Measurements from ENCODE around the gene ADAMTS3.

The ADAMTS3 gene

DNA sequence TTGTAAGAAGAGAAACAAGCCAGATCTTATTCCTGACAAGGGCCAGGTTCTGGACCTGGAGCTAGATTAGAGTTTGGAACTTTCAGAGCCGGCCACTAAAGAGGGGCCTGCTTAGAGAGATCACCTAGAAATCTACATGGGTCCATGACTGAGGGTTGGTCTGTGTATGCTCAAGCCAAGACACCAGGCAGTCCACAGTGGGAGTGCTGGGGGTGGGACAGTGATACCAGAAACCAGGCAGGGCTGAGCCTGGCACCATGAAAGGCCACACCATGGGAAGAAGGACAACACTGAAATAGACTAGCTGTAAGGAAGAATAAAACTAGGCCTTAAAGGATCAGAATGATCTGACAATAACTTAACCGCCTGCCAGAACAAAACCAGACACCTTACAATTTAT lies 267.3 kb downstream of the ADAMTS3 start:
- TF ChIP-seq, protein P1, sequence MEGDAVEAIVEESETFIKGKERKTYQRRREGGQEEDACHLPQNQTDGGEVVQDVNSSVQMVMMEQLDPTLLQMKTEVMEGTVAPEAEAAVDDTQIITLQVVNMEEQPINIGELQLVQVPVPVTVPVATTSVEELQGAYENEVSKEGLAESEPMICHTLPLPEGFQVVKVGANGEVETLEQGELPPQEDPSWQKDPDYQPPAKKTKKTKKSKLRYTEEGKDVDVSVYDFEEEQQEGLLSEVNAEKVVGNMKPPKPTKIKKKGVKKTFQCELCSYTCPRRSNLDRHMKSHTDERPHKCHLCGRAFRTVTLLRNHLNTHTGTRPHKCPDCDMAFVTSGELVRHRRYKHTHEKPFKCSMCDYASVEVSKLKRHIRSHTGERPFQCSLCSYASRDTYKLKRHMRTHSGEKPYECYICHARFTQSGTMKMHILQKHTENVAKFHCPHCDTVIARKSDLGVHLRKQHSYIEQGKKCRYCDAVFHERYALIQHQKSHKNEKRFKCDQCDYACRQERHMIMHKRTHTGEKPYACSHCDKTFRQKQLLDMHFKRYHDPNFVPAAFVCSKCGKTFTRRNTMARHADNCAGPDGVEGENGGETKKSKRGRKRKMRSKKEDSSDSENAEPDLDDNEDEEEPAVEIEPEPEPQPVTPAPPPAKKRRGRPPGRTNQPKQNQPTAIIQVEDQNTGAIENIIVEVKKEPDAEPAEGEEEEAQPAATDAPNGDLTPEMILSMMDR (conservative IDR thresholded peaks at IDR 0.05; ENCODE audit: low read depth, low read length): no peak
- Histone ChIP-seq H3K4me1 (ENCODE audit: low read depth, poor library complexity, severe bottlenecking) (no peaks in the 10 kb centered on the region), H3K27ac (no peak overlapping the region), H3K79me2 (ENCODE audit: insufficient read depth, low read depth) (no peaks in the 10 kb centered on the region), H3K36me3 (ENCODE audit: insufficient read depth) (no peaks in the 10 kb centered on the region), H3K4me2 (no peak overlapping the region), H2AFZ (ENCODE audit: low read depth) (no peak overlapping the region), H4K20me1 (ENCODE audit: insufficient read depth) (no peaks in the 10 kb centered on the region), H3K27me3 (ENCODE audit: insufficient read depth, low read depth) (no peaks in the 10 kb centered on the region), H3K4me3 (IDR thresholded peaks at IDR 0.05; ENCODE audit: insufficient read depth, low read depth, low read length) (no peak overlapping the region), H3K9ac (no peak overlapping the region)

DNA sequence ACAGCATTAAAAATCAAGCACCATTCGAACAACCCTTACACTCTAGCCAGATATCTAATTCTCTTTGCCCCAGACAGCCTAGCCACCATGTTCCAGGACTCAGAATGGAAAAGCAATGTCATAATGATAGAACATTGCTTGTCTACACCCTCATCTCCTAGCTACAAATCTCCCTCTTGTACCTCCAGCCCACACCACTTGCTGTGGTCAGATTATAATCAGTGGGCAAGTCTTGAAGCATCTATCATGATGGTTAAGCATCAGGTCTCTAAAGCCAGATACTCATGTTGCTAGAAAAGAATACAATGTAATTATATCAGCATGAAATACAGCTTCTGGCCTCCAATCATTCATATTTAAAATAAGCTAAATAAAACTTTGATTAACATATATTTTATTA lies 268.9 kb downstream of the ADAMTS3 start:
- no peaks in the 10 kb centered on the region for H3K27me3 ChIP-seq (ENCODE audit: insufficient read depth, low read depth)
- no peaks in the 10 kb centered on the region for H3K36me3 ChIP-seq (ENCODE audit: insufficient read depth)
- no peaks in the 10 kb centered on the region for H3K79me2 ChIP-seq (ENCODE audit: insufficient read depth, low read depth)
- TF ChIP-seq, protein P1 (conservative IDR thresholded peaks at IDR 0.05; ENCODE audit: low read depth, low read length): no peak
- H3K4me3 ChIP-seq (IDR thresholded peaks at IDR 0.05; ENCODE audit: insufficient read depth, low read depth, low read length): no peak overlapping the region
- H3K9ac ChIP-seq: no peak overlapping the region
- H2AFZ ChIP-seq (ENCODE audit: low read depth): no peak overlapping the region
- H3K27ac ChIP-seq: no peak overlapping the region
- H3K4me1 ChIP-seq (ENCODE audit: low read depth, poor library complexity, severe bottlenecking): no peaks in the 10 kb centered on the region
- no peak overlapping the region for H3K4me2 ChIP-seq
- H4K20me1 ChIP-seq (ENCODE audit: insufficient read depth): no peaks in the 10 kb centered on the region

DNA sequence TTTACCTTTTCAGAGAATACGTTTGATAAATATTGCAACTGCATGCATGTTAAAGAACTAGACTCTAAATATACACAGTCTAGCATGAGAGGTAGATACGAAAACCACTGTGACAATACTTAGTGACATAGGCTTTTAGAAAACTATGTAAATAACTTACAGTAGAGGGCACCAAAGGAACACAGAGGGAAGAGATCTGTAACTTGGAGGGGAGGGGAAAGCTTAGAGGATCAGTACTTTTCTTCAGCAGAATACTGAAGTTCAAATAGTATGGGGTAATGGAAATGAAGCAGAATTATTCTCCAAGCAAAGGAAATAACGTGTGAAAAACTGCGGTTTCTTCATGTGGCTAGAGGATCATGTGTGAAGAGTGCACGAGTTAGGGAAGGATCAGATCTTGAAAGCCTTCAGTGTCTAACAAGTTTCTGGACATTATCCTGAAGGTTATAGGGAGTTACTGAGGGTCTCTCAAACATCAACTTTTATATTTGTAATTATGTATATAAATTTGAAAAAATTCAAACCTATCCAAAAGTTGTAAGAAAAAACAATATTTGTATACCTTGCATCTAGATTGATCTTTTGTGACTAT lies 273.0 kb downstream of the ADAMTS3 start:
- Histone ChIP-seq H3K79me2 (ENCODE audit: insufficient read depth, low read depth) (no peaks in the 10 kb centered on the region), H3K4me2 (no peak overlapping the region), H4K20me1 (ENCODE audit: insufficient read depth) (no peaks in the 10 kb centered on the region), H3K4me3 (IDR thresholded peaks at IDR 0.05; ENCODE audit: insufficient read depth, low read depth, low read length) (no peak overlapping the region), H3K9ac (no peak overlapping the region), H3K27me3 (ENCODE audit: insufficient read depth, low read depth) (no peaks in the 10 kb centered on the region), H2AFZ (ENCODE audit: low read depth) (no peak overlapping the region; the same call in 1 of the 2 replicates), H3K36me3 (ENCODE audit: insufficient read depth) (no peaks in the 10 kb centered on the region), H3K4me1 (ENCODE audit: low read depth, poor library complexity, severe bottlenecking) (no peaks in the 10 kb centered on the region), H3K27ac (no peak overlapping the region)
- TF ChIP-seq, protein P1 (conservative IDR thresholded peaks at IDR 0.05; ENCODE audit: low read depth, low read length): peak; percentile 80

DNA sequence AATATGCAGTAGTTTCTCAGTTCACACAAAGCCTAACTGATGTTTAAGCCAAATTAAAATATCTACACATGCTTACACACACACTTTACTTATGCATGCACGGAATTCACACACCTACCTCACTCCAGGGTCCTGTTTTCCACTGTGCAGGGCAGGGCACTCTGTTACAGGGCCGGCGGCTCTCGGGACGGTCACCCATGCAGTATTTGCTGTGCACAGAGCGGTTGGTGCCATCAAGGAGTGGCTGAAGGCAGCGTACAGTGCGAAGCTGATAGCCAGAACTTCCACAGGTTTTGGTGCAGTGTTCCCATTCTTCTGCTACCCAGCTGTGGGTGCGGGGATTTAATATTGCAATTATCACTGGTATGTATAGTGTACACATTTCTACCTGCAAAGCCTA lies 278.3 kb downstream of the ADAMTS3 start:
- Histone ChIP-seq H2AFZ (ENCODE audit: low read depth) (no peak overlapping the region), H3K4me2 (no peak overlapping the region), H3K9ac (no peak overlapping the region), H3K36me3 (ENCODE audit: insufficient read depth) (no peaks in the 10 kb centered on the region), H3K4me3 (IDR thresholded peaks at IDR 0.05; ENCODE audit: insufficient read depth, low read depth, low read length) (no peak overlapping the region), H4K20me1 (ENCODE audit: insufficient read depth) (no peaks in the 10 kb centered on the region), H3K27me3 (ENCODE audit: insufficient read depth, low read depth) (no peaks in the 10 kb centered on the region), H3K79me2 (ENCODE audit: insufficient read depth, low read depth) (no peaks in the 10 kb centered on the region), H3K4me1 (ENCODE audit: low read depth, poor library complexity, severe bottlenecking) (no peaks in the 10 kb centered on the region), H3K27ac (no peak overlapping the region)
- TF ChIP-seq, protein P1 (conservative IDR thresholded peaks at IDR 0.05; ENCODE audit: low read depth, low read length): no peak
